Panc1 (cell line): ENCODE data around the gene XXYLT1. TPM values are rescaled to one million over a fixed set of nuclear protein-coding genes. Genes with fewer than 3 reads are reported as not detected.

ENCODE experiments used
- ATAC-seq: fragments of 200-7000 bp; cut with Tn5 transposase; 2 replicates; pipeline ENCODE4 v1.9.1; 2020; ENCODE audit warnings: mild to moderate bottlenecking, moderate library complexity
- BruUV-seq: library from RNA; stranded (reverse); fragments of 400-500 nt; replicated peaks from 2 replicates; lab custom pipeline; 2021; lab: Mats Ljungman, UMichigan
- CTCF ChIA-PET: fragments of 300-600 bp; sonication (Branson Sonifier 250); formaldehyde crosslinking; loops from one replicate; lab custom pipeline; 2022; ENCODE audit warnings: antibody characterized with exemption; lab: Charles Lee
- POLR2A ChIA-PET: fragments of 300-600 bp; sonication (Branson Sonifier 250); formaldehyde crosslinking; loops from one replicate; lab custom pipeline; 2022; ENCODE audit warnings: antibody characterized with exemption; lab: Charles Lee
- DNase-seq: peaks from one replicate; pipeline ENCODE4 v3.0.0-alpha.2; 2010; ENCODE audit warnings: low read depth, low spot score
- H3K27ac ChIP-seq: 2 replicates; pipeline ENCODE4 v1.5.1; 2011; ENCODE audit warnings: mild to moderate bottlenecking, low read length, inconsistent platforms
- H3K27me3 ChIP-seq: fragments of 200-500 bp; sonication (Bioruptor generic); 2 replicates; pipeline ENCODE4 v1.6.0; 2014; ENCODE audit warnings: low read length, inconsistent platforms; ENCODE audit not compliant: control insufficient read depth, insufficient read depth
- H3K36me3 ChIP-seq: fragments of 200-500 bp; sonication (Bioruptor generic); 2 replicates; pipeline ENCODE4 v1.5.1; 2014; ENCODE audit warnings: inconsistent platforms, mild to moderate bottlenecking, low read length, moderate library complexity; ENCODE audit not compliant: control insufficient read depth, insufficient read depth
- H3K4me1 ChIP-seq: 2 replicates; pipeline ENCODE4 v1.5.1; 2011; ENCODE audit warnings: inconsistent platforms, mild to moderate bottlenecking, low read length, moderate library complexity; ENCODE audit not compliant: control insufficient read depth, insufficient read depth
- H3K4me3 ChIP-seq, 2 experiments: 2 replicates each; pipeline ENCODE4 v1.5.1; 2011 to 2012; ENCODE audit warnings: low read depth in 2 of 2, low read length in 2 of 2, mild to moderate bottlenecking in 2 of 2, inconsistent platforms in 1 of 2, moderate library complexity in 1 of 2
- H3K9me3 ChIP-seq: fragments of 200-500 bp; sonication (Bioruptor generic); 2 replicates; pipeline ENCODE4 v1.5.1; 2014; ENCODE audit warnings: low read depth, mild to moderate bottlenecking, inconsistent platforms, low read length, moderate library complexity; ENCODE audit not compliant: control insufficient read depth, insufficient read depth
- POLR2AphosphoS5 ChIP-seq: IDR thresholded peaks from 2 replicates; pipeline ENCODE4 v1.6.1; 2012; ENCODE audit warnings: mild to moderate bottlenecking, low read depth, low read length, moderate library complexity
- SIN3A ChIP-seq: IDR thresholded peaks from 2 replicates; pipeline ENCODE4 v1.6.1; 2012; ENCODE audit warnings: low read depth, mild to moderate bottlenecking, low read length, moderate library complexity, borderline replicate concordance; ENCODE audit not compliant: insufficient read depth
- TCF7L2 ChIP-seq: IDR thresholded peaks from 2 replicates; pipeline ENCODE4 v1.6.1; 2011; ENCODE audit warnings: mild to moderate bottlenecking, low read depth, low read length, inconsistent platforms
- in situ Hi-C: cut with HindIII; loops from 2 replicates; pipeline ENCODE4 v1.10.0; 2016; ENCODE audit warnings: low sequenced_read_pairs, low pct_unique_long_range_greater_than_20kb
- intact Hi-C: fragments of 100-400 bp; cut with micrococcal nuclease; formaldehyde crosslinking; loops from one replicate; pipeline ENCODE4 v1.10.0; 2022; ENCODE audit not compliant: unreplicated experiment
- total RNA-seq: library from RNA; stranded (reverse); gene quantifications from one replicate; pipeline ENCODE4 v1.2.1, GENCODE V29; 2021; ENCODE audit not compliant: unreplicated experiment
- TF ChIP-seq, protein P1 (sequence below), 2 experiments: IDR thresholded peaks; 2 replicates each; pipeline ENCODE4 v1.6.1; 2011 to 2012; ENCODE audit warnings: low read depth in 2 of 2, control low read depth in 1 of 2, low read length in 1 of 2, mild to moderate bottlenecking in 1 of 2, moderate library complexity in 1 of 2; ENCODE audit not compliant: insufficient read depth in 1 of 2
- TF ChIP-seq, protein P2 (sequence below): fragments of 450-650 bp; IDR thresholded peaks from 2 replicates; pipeline ENCODE4 v1.5.1; 2017; ENCODE audit warnings: mild to moderate bottlenecking

XXYLT1 gene
- total RNA-seq, 1 experiment from 2014 or later = 26.0 TPM

DNA sequence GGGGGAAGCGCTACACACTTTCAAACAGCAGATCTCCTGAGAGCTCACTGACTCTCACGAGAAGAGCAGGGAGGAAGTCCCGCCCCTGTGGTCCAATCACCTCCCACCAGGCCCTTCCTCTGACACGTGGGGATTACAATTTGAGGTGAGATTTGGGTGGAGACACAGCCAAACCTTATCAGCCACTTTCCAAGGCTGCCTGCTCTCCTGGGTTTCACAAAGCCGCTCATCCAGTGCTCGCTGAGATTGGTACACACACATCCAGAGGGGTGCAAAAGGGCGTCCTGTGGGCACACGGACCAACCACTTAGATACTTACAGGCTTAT, 23.1 kb downstream of the XXYLT1 start:
- BruUV-seq = no TSS peak
- no peaks in the 10 kb centered on the region for H3K36me3 ChIP-seq
- no peak overlapping the region for H3K27ac ChIP-seq
- in situ Hi-C loops = no loop called here
- no peaks in the 10 kb centered on the region for H3K27me3 ChIP-seq
- CTCF ChIA-PET = interaction anchor here (0.6 kb wide), 1 partner anchor 11 kb away, joined by 3 read pairs; no protein-coding TSS in a partner anchor
- no peak overlapping the region for H3K4me3 ChIP-seq
- intact Hi-C loops = no loop called here
- DNase-seq (no peak), ATAC-seq (no peak)
- POLR2A ChIA-PET = no interaction called here
- no peaks in the 10 kb centered on the region for H3K4me1 ChIP-seq
- H3K9me3 ChIP-seq = no peaks in the 10 kb centered on the region
- no peak for TF ChIP-seq TCF7L2
- TF ChIP-seq, protein P1, sequence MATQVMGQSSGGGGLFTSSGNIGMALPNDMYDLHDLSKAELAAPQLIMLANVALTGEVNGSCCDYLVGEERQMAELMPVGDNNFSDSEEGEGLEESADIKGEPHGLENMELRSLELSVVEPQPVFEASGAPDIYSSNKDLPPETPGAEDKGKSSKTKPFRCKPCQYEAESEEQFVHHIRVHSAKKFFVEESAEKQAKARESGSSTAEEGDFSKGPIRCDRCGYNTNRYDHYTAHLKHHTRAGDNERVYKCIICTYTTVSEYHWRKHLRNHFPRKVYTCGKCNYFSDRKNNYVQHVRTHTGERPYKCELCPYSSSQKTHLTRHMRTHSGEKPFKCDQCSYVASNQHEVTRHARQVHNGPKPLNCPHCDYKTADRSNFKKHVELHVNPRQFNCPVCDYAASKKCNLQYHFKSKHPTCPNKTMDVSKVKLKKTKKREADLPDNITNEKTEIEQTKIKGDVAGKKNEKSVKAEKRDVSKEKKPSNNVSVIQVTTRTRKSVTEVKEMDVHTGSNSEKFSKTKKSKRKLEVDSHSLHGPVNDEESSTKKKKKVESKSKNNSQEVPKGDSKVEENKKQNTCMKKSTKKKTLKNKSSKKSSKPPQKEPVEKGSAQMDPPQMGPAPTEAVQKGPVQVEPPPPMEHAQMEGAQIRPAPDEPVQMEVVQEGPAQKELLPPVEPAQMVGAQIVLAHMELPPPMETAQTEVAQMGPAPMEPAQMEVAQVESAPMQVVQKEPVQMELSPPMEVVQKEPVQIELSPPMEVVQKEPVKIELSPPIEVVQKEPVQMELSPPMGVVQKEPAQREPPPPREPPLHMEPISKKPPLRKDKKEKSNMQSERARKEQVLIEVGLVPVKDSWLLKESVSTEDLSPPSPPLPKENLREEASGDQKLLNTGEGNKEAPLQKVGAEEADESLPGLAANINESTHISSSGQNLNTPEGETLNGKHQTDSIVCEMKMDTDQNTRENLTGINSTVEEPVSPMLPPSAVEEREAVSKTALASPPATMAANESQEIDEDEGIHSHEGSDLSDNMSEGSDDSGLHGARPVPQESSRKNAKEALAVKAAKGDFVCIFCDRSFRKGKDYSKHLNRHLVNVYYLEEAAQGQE (IDR thresholded peaks at IDR 0.05; ENCODE audit: insufficient read depth in 1 of 2, low read depth in 2 of 2, low read length in 1 of 2) = no peak

DNA sequence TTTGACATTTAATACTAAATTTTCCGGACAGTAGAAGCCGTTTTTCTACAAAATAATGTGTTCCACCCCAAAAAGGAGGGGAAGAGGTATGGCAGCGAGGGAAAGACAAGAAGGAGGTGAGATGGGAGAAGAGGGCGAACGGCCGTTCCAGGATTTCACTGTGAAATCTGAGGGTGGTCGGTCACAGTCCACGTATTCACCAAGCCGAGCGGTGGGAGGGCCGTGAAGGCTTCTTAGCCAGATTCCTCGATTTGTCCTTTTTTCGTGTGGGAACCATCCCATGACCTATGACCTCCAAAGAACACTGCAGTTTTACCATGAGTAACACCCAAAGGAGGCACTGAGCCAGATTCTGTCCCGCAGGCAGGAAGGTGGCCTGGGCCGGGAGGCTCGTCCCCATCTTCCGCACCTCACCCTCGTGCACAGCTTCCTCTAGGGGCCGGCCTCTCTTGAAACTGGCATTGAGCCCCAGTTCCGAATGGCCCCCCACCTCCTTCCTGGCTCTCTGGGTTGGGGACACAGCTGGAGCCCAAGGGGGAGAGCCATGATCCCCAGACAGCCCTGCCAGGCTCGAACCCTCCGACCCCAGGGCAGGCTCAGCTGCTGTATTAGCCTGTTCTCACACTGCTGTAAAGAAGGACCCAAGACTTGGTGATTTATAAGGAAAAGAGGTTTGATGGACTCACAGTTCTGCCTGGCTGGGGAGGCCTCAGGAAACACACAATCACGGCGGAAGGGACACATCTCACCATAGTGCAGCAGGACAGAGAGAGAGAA, 23.7 kb downstream of the XXYLT1 start:
- ChIA-PET CTCF (interaction anchor here (0.6 kb wide), 1 partner anchor 12 kb away, joined by 3 read pairs; no protein-coding TSS in a partner anchor), POLR2A (no interaction called here)
- Histone ChIP-seq H3K4me1 (no peaks in the 10 kb centered on the region), H3K27me3 (no peaks in the 10 kb centered on the region), H3K9me3 (no peaks in the 10 kb centered on the region), H3K27ac (no peak overlapping the region), H3K36me3 (no peaks in the 10 kb centered on the region), H3K4me3 (no peak overlapping the region)
- intact Hi-C loops = no loop called here
- TF ChIP-seq, protein P1 (IDR thresholded peaks at IDR 0.05; ENCODE audit: insufficient read depth in 1 of 2, low read depth in 2 of 2, low read length in 1 of 2) = no peak
- TF ChIP-seq, protein P2, sequence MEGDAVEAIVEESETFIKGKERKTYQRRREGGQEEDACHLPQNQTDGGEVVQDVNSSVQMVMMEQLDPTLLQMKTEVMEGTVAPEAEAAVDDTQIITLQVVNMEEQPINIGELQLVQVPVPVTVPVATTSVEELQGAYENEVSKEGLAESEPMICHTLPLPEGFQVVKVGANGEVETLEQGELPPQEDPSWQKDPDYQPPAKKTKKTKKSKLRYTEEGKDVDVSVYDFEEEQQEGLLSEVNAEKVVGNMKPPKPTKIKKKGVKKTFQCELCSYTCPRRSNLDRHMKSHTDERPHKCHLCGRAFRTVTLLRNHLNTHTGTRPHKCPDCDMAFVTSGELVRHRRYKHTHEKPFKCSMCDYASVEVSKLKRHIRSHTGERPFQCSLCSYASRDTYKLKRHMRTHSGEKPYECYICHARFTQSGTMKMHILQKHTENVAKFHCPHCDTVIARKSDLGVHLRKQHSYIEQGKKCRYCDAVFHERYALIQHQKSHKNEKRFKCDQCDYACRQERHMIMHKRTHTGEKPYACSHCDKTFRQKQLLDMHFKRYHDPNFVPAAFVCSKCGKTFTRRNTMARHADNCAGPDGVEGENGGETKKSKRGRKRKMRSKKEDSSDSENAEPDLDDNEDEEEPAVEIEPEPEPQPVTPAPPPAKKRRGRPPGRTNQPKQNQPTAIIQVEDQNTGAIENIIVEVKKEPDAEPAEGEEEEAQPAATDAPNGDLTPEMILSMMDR = no peak
- no peak for TF ChIP-seq POLR2AphosphoS5
- TF ChIP-seq SIN3A = no peak
- TF ChIP-seq TCF7L2 = no peak
- ATAC-seq = no peak
- BruUV-seq = no TSS peak
- in situ Hi-C loops = no loop called here
- no peak for DNase-seq
